ENCODE results near the gene SLC7A6OS.

SLC7A6OS gene

DNA sequence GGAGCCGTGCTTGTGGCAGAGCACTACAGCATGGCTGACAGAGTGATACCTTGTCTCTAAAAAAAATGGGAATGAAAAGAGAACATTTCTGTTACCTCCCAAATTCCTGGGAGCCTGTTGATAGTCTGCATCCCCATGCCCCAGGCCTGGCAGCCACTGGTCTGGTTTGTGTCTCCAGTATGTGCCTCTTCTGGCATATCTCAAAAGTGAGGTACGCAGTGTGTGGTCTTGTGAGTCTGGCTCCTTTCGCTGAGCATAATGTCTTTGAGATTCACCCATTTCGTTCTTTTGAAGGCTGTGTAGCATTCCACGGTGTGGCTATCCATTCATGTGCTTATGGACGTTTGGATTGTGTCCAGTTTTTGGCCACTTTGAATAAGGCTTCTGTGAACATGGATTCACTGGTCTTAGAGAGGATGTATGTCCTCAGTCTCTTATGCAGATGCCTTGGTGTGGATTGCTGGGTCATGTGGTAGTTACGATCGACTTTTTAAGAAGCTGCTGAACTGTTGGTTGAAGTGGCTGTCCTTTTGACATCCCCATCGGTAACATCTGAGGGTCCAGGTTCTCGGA, 39.2 kb upstream of the SLC7A6OS start:
- Histone ChIP-seq H3K9me3 (no peaks in the 10 kb centered on the region), H3K36me3 (replicated peaks) (peaks cover 78% of the 10 kb centered on the region), H3K4me1 (no peaks in the 10 kb centered on the region), H3K27me3 (ENCODE audit: low read depth) (no peaks in the 10 kb centered on the region), H3K4me3 (no peak overlapping the region)
- in situ Hi-C loops (cut with MboI; ENCODE audit: low sequenced_read_pairs) = no loop called here
- no peak for DNase-seq (ENCODE audit: low spot score in 2 of 2)

DNA sequence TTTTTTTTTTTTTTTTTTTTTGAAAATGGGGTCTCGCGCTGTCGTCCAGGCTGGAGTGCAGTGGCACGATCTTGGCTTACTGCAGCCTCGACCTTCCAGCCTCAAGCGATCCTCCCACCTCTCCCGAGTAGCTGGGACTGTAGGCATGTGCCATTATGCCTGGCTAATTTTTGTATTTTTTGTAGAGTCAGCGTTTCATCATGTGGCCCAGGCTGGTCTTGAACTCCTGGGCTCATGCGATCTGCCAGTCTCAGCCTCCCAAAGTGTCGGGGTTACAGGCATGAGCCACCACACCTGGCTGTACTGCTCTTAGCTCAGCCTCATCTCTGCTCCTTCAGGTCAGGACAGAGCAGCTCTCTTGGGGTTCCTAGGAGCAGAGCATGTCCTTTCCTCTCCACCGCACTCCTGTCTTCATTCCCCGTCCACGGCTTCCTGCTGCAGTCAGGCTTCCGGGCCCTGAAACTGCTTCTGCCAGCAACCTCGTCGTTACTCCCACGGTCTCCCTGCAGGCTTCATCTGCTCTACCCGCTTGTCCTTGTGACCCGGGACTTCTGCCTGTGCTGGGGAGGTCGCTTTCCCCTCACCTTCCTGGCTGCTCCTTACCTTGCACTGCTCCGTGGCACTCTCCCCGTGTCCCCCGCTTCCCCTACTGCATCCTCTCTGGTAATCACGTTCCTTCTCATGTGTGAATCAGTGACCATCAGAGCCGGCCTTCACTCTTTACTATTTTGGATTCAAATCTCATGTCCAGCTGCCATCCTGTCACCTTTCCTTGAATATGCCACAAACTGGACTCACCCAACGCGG, 38.1 kb upstream of the SLC7A6OS start:
- H3K36me3 ChIP-seq (replicated peaks) = peaks cover 77% of the 10 kb centered on the region
- no peaks in the 10 kb centered on the region for H3K9me3 ChIP-seq
- H3K4me1 ChIP-seq = no peaks in the 10 kb centered on the region
- no peak overlapping the region for H3K4me3 ChIP-seq
- no peak for DNase-seq (ENCODE audit: low spot score in 2 of 2)
- no peaks in the 10 kb centered on the region for H3K27me3 ChIP-seq (ENCODE audit: low read depth)
- in situ Hi-C loops (cut with MboI; ENCODE audit: low sequenced_read_pairs) = no loop called here

DNA sequence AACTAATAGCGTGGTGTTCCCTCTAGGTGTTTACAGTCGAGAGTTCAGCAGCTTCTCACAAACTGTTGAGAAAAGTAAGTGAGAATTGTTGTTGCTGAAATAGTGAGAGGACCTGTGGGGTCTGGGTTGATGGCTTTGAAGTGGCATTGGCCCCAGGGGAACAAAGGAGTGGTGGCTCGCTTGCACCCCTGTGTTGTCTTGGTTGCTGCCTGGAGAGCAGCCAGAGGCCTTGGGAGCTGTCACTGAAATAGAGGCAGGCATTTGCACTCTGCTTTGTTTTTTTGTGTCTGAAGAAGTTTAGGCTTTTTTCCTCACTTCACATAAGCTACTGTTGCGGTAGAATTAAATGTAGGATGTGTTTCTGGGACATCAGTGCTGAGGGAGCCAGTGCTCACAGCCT, 36.9 kb upstream of the SLC7A6OS start:
- H3K27me3 ChIP-seq (ENCODE audit: low read depth) = no peaks in the 10 kb centered on the region
- in situ Hi-C loops (cut with MboI; ENCODE audit: low sequenced_read_pairs) = no loop called here
- no peak overlapping the region for H3K4me3 ChIP-seq
- H3K36me3 ChIP-seq (replicated peaks) = peaks cover 78% of the 10 kb centered on the region
- DNase-seq (ENCODE audit: low spot score in 2 of 2) = no peak
- no peaks in the 10 kb centered on the region for H3K9me3 ChIP-seq
- H3K4me1 ChIP-seq = peaks cover 3% of the 10 kb centered on the region

DNA sequence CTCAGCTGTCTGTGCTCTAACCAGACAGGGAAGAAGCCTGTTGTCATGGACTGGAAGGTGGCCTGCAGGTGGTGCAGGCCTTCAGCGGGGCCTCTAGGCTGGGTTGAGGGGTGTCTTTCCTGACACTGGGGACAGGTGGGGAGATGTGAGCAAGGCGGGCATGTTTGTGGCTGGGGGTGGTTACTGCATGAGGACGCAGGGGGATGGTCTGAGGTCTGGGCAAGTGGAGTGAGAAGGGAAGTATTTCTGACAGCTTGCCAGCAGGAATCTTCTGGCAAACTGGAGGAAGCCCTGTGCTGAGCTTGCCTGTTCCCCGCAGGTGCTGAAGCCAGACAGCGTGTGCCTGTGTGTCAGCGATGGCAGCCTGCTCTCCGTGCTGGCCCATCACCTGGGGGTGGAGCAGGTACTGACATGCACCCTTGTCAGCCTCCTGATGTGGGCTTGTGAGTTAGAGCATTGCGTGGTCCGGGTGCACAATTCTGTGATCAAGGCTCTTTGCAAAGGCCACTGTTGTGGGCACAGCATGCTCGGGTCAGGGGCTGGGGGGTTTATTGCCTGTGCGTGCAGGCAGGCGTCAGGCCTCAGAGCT, 36.2 kb upstream of the SLC7A6OS start:
- H3K9me3 ChIP-seq = no peaks in the 10 kb centered on the region
- in situ Hi-C loops (cut with MboI; ENCODE audit: low sequenced_read_pairs) = no loop called here
- DNase-seq (ENCODE audit: low spot score in 2 of 2) = no peak
- no peak overlapping the region for H3K4me3 ChIP-seq
- H3K36me3 ChIP-seq (replicated peaks) = peaks cover 80% of the 10 kb centered on the region
- H3K4me1 ChIP-seq = peaks cover 6% of the 10 kb centered on the region
- no peaks in the 10 kb centered on the region for H3K27me3 ChIP-seq (ENCODE audit: low read depth)

DNA sequence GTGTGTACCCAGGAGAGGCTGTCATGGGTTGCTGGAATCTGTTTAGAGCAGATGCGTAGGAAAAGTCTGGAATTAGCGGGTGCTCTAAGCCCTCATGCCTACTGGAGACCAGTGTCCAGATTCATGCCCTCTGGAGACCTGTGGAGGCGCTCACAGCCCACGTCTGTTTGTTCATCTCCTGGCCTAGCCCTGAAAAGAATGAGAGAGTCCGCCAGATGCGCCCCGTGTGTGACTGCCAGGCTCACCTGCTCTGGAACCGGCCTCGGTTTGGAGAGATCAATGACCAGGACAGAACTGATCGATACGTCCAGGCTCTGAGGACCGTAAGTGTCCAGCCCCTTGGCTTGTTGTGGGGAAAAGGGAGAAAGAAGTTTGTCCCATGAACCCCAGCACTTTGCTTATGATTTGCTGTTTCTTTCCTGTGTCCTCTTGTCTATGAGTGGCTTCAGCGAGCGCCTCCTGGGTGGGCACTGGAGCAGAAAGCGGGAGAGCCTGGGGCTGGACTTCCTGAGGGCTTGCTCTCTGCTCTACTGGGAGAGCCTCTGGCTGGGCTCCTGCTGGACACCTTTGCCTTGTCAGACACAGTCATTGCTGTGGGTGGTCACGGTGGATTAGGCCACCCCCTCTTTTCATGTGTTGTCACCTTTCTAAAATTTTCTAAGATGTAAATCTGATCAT, 35.4 kb upstream of the SLC7A6OS start:
- peaks cover 82% of the 10 kb centered on the region for H3K36me3 ChIP-seq (replicated peaks)
- H3K4me3 ChIP-seq = no peak overlapping the region
- no peak for DNase-seq (ENCODE audit: low spot score in 2 of 2)
- no peaks in the 10 kb centered on the region for H3K27me3 ChIP-seq (ENCODE audit: low read depth)
- in situ Hi-C loops (cut with MboI; ENCODE audit: low sequenced_read_pairs) = no loop called here
- H3K4me1 ChIP-seq = peaks cover 6% of the 10 kb centered on the region
- no peaks in the 10 kb centered on the region for H3K9me3 ChIP-seq

DNA sequence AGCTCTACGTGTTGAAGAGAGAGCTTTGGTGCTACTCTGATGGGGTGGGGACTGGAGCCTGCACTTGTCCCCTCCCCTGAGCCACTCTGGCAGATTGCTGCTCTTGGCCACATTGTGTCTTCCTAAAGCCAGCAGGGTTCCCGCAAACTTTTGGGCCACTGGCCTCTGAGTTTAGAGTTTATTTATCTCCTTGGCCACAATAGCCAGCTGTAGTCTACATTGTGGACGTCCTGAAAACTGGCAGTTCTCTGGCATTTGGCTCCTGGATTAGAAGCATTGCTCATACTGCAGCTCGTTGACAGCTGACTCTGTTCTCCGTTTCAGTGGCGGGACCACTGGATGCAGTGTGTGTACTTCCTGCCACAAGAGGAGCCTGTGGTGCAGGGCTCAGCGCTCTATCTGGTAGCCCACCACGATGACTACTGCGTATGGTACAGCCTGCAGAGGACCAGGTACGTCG, 34.6 kb upstream of the SLC7A6OS start:
- H3K36me3 ChIP-seq (replicated peaks) = peaks cover 84% of the 10 kb centered on the region
- in situ Hi-C loops (cut with MboI; ENCODE audit: low sequenced_read_pairs) = no loop called here

DNA sequence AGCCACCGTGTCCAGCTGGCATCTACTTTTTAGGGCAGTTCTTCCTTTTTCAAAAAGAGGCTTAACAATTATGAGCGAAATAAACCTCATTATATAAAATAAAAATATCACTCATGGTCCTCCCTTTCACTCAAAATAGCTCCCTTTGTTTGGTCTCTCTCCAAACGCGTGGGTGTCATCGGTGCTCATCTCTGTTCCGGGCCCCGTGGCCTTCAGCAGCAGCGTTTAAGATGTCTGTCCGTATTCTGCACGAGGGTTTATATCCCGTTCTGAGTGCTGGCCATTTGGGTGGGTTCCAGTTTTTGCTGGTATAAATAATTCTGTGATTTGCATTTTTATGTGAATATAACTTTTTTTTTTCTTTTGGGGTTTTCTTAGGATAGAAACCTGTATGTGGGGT, 33.5 kb upstream of the SLC7A6OS start:
- Histone ChIP-seq H3K4me3 (no peak overlapping the region), H3K36me3 (replicated peaks) (peaks cover 85% of the 10 kb centered on the region), H3K27me3 (ENCODE audit: low read depth) (no peaks in the 10 kb centered on the region), H3K4me1 (peaks cover 6% of the 10 kb centered on the region), H3K9me3 (no peaks in the 10 kb centered on the region)
- in situ Hi-C loops (cut with MboI; ENCODE audit: low sequenced_read_pairs) = no loop called here
- no peak for DNase-seq (ENCODE audit: low spot score in 2 of 2)

More for the DNA sequence above, 34.6 kb upstream of the SLC7A6OS start:
- no peak overlapping the region for H3K4me3 ChIP-seq
- no peak for DNase-seq (ENCODE audit: low spot score in 2 of 2)
- H3K9me3 ChIP-seq = no peaks in the 10 kb centered on the region
- H3K4me1 ChIP-seq = peaks cover 6% of the 10 kb centered on the region
- no peaks in the 10 kb centered on the region for H3K27me3 ChIP-seq (ENCODE audit: low read depth)

DNA sequence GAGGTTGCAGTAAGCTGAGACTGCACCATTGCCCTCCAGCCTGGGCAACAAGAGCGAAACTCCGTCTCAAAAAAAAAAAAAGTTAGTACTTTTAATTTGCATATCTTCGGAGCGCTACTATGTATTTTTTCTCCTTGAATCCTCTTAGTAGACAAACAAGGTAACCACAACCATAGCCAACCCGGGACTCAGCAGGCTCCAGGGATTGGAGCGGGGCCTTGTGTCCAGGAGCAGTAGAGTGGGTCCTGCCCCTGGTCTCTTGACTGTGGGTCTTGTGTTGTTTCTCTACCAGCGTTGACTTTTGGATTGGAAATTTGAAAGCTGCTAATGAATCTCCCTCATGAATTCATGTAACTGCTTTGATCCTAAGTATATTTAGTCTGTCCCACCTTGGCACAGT, 32.4 kb upstream of the SLC7A6OS start:
- in situ Hi-C loops (cut with MboI; ENCODE audit: low sequenced_read_pairs) = no loop called here
- Histone ChIP-seq H3K4me1 (peaks cover 6% of the 10 kb centered on the region), H3K4me3 (no peak overlapping the region), H3K36me3 (replicated peaks) (peaks cover 90% of the 10 kb centered on the region), H3K27me3 (ENCODE audit: low read depth) (no peaks in the 10 kb centered on the region), H3K9me3 (no peaks in the 10 kb centered on the region)
- no peak for DNase-seq (ENCODE audit: low spot score in 2 of 2)

DNA sequence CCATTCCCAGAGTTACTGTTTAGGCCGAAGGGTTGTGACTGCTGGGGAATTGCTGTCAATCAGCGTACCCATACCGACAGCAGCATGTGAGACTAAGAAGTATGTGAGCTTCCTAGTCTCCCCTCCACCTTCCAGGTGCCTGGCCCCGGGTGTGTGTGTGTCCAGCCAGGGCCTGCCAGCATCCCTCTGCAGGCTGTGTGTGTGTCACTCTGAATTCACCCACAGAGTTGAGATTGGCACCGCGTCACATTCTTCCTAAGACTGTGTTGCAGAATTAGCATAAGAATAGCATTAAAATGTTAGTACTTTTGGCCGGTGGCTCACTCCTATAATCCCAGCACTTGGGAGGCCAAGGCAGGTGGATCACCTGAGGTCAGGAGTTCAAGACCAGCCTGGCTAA, 31.9 kb upstream of the SLC7A6OS start:
- H3K9me3 ChIP-seq = no peaks in the 10 kb centered on the region
- no peaks in the 10 kb centered on the region for H3K27me3 ChIP-seq (ENCODE audit: low read depth)
- H3K4me3 ChIP-seq = no peak overlapping the region
- in situ Hi-C loops (cut with MboI; ENCODE audit: low sequenced_read_pairs) = no loop called here
- peaks cover 6% of the 10 kb centered on the region for H3K4me1 ChIP-seq
- H3K36me3 ChIP-seq (replicated peaks) = peaks cover 92% of the 10 kb centered on the region
- DNase-seq (ENCODE audit: low spot score in 2 of 2) = peak; percentile 39 to 59

DNA sequence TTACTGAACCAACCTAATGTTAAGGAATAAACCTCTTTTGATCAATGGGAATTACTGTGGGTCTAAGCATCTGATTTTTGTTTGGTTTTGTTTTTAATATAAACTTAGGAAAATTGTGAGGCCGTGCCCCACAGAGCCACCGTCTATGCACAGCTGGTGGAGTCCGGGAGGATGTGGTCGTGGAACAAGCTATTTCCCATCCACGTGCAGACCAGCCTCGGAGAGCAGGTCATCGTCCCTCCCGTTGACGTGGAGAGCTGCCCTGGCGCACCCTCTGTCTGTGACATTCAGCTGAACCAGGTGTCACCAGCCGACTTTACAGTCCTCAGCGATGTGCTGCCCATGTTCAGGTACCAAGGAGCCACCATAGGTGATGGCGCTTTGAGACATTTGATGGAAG, 28.5 kb upstream of the SLC7A6OS start:
- Histone ChIP-seq H3K9me3 (no peaks in the 10 kb centered on the region), H3K4me1 (peaks cover 6% of the 10 kb centered on the region), H3K27me3 (ENCODE audit: low read depth) (no peaks in the 10 kb centered on the region), H3K36me3 (replicated peaks) (peaks cover 80% of the 10 kb centered on the region), H3K4me3 (no peak overlapping the region)
- in situ Hi-C loops (cut with MboI; ENCODE audit: low sequenced_read_pairs) = no loop called here
- DNase-seq (ENCODE audit: low spot score in 2 of 2) = no peak

DNA sequence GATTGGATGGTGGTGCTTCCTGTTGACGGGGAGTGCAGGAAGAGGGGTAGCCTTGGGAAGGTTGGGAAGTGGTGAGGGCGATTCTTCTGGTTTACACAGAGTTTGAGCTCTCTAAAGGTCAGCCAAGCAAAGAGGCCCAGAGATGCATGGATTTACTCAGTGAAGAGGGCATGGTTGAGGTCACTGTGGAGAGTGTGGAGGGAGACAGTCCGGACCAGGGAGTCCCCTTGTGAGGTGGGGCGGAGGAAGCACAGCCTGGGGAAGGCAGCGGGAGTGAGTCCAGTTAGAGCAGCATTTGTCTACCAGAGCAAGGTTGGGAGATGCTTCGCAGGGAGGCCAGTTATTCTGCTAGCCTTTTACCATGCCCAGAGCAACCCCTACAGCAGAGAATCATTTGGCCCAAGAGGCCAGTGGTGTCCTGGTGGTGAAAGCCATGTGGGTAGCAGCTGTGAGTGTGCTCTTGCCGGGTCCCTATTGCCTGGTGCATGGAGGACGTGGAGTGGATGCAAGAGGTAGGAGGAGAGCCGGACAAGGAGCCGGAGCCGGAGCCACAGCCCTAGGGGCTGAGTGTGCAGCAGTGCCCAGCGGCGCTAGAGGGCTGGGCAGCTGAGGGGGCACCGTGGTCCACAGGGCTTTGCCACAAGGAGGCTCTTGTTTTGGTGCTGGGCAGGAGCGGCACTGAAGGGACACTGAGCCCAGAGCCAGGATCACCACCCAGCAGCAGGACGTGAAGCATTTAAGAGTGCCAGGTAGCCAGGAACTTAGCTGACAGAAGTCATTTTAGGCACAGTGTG, 27.8 kb upstream of the SLC7A6OS start:
- Histone ChIP-seq H3K4me3 (no peak overlapping the region), H3K4me1 (peaks cover 6% of the 10 kb centered on the region), H3K27me3 (ENCODE audit: low read depth) (no peaks in the 10 kb centered on the region), H3K36me3 (replicated peaks) (peaks cover 81% of the 10 kb centered on the region), H3K9me3 (no peaks in the 10 kb centered on the region)
- DNase-seq (ENCODE audit: low spot score in 2 of 2) = no peak
- in situ Hi-C loops (cut with MboI; ENCODE audit: low sequenced_read_pairs) = no loop called here

DNA sequence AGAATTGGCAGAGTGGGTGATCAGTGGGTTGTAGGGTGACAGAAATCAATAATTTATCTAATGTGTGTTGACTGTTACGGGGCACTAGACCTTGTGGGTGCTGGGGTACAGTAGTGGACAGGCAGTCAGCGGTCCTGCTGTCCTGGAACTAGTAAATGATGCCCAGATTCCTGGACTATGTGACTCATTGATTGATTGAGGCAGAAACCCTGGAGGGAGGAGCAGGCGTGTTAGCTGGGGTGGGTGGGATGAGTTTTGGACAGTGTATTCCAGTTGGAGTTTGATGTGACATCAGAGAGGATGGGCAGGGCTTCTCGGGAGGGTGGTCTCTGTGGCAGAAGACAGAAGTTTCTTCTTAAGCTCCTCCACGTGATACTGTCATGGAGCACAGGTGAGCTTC, 24.4 kb upstream of the SLC7A6OS start:
- H3K27me3 ChIP-seq (ENCODE audit: low read depth) = no peaks in the 10 kb centered on the region
- no peak overlapping the region for H3K4me3 ChIP-seq
- DNase-seq (ENCODE audit: low spot score in 2 of 2) = no peak
- H3K4me1 ChIP-seq = no peaks in the 10 kb centered on the region
- H3K9me3 ChIP-seq = no peaks in the 10 kb centered on the region
- H3K36me3 ChIP-seq (replicated peaks) = peaks cover 73% of the 10 kb centered on the region
- in situ Hi-C loops (cut with MboI; ENCODE audit: low sequenced_read_pairs) = no loop called here

DNA sequence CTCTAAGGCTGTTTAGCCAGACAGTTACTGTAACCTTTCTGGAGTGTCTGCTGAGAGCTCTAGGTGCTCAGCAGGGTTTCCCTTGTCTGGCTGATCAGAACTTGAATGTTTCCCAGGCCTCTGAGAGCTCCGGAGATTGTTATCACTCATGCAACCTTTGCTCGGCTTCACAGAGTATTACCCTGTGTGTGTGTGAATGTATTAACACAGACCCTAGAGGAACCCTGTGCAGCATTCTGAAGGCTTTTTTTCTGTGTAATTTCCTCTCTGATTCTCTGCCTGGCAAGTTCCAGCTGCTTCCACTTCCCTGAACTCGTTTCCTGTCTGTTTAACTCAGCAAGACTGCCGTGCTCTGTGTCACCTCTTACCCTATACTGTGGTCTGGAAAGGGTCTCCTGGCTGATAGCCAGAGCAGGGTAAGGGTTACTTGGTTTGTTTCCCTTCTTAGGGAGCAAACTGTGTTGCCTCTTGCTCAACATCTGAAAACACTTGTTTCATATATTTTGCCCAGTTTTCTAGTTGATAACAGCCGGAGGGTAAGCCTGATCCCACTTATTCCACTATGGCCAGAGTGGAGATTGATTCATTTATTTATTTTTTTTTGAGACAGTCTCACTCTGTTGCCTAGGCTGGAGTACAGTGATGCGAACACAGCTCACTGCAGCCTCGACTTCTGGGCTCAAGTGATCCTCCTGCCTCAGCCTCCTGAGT, 21.8 kb upstream of the SLC7A6OS start:
- no peak overlapping the region for H3K4me3 ChIP-seq
- no peak for DNase-seq (ENCODE audit: low spot score in 2 of 2)

More for the DNA sequence above, 21.8 kb upstream of the SLC7A6OS start:
- Histone ChIP-seq H3K27me3 (ENCODE audit: low read depth) (no peaks in the 10 kb centered on the region), H3K36me3 (replicated peaks) (peaks cover 61% of the 10 kb centered on the region), H3K9me3 (no peaks in the 10 kb centered on the region), H3K4me1 (peaks cover 2% of the 10 kb centered on the region)
- in situ Hi-C loops (cut with MboI; ENCODE audit: low sequenced_read_pairs) = no loop called here

All from HAP-1 (cell line).